Sigmoid colon (tissue), 4 donors: ENCODE data around the gene TANGO2.

ENCODE experiments used
- EP300 ChIP-seq, 4 donors: sonication (generic); formaldehyde crosslinking; IDR thresholded peaks; one replicate each; pipeline ENCODE4 v1.6.1; 2017; ENCODE audit warnings: antibody characterized with exemption in 4 of 4
- POLR2A ChIP-seq, 2 donors: fragments of 450-650 bp; IDR thresholded peaks; one replicate each; pipeline ENCODE4 v1.6.1; 2016; ENCODE audit warnings: antibody characterized with exemption in 2 of 2, mild to moderate bottlenecking in 2 of 2, moderate library complexity in 2 of 2
- POLR2AphosphoS5 ChIP-seq, 4 donors: sonication (generic); formaldehyde crosslinking; IDR thresholded peaks; one replicate each; pipeline ENCODE4 v1.6.1; 2017; ENCODE audit warnings: antibody characterized with exemption in 4 of 4
- TF ChIP-seq, protein P1 (sequence below), 4 experiments: fragments of 450-650 bp in 3 of 4; fragments of 200-600 bp in 1 of 4; IDR thresholded peaks; one replicate each; pipeline ENCODE4 v1.5.1; 2016 to 2019; ENCODE audit warnings: antibody characterized with exemption in 4 of 4, mild to moderate bottlenecking in 3 of 4, moderate library complexity in 2 of 4

DNA sequence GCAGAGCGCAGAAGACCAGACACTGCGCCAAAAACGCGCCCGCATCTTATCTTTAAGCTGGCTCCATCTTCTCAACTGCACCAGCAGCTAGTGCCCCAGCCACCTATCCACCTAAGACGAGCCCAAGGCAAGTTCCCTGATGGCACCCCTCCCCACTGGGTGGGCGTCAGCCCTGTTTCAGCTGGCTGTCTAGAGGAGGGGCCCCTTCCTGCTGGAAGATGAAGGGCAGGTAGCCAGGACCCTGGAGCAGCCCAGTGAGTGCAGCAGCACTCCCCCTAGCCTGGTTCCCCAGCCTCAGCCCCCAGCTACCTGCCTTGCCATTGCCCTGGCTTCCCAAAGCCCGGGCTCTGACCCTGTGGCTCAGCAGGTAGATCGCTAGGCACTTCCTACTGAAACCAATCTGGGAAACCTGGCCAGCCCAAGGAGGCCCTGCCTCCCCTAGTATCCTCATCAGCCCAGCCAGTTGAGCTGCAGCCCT lies 32.5 kb upstream of the TANGO2 start:
- TF ChIP-seq POLR2AphosphoS5 (IDR thresholded peaks at IDR 0.05) = no peak
- no peak for TF ChIP-seq POLR2A (IDR thresholded peaks at IDR 0.05)
- TF ChIP-seq, protein P1, sequence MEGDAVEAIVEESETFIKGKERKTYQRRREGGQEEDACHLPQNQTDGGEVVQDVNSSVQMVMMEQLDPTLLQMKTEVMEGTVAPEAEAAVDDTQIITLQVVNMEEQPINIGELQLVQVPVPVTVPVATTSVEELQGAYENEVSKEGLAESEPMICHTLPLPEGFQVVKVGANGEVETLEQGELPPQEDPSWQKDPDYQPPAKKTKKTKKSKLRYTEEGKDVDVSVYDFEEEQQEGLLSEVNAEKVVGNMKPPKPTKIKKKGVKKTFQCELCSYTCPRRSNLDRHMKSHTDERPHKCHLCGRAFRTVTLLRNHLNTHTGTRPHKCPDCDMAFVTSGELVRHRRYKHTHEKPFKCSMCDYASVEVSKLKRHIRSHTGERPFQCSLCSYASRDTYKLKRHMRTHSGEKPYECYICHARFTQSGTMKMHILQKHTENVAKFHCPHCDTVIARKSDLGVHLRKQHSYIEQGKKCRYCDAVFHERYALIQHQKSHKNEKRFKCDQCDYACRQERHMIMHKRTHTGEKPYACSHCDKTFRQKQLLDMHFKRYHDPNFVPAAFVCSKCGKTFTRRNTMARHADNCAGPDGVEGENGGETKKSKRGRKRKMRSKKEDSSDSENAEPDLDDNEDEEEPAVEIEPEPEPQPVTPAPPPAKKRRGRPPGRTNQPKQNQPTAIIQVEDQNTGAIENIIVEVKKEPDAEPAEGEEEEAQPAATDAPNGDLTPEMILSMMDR (IDR thresholded peaks at IDR 0.05) = no peak
- no peak for TF ChIP-seq EP300 (IDR thresholded peaks at IDR 0.05)
